ENCODE data around the gene ARNT2. TPM values are rescaled to one million over a fixed set of nuclear protein-coding genes. Genes with fewer than 3 reads are reported as not detected.

The ARNT2 gene
- total and polyA plus RNA-seq, 12 donors: 2.0 to 6.4 (median 3.5) TPM

DNA sequence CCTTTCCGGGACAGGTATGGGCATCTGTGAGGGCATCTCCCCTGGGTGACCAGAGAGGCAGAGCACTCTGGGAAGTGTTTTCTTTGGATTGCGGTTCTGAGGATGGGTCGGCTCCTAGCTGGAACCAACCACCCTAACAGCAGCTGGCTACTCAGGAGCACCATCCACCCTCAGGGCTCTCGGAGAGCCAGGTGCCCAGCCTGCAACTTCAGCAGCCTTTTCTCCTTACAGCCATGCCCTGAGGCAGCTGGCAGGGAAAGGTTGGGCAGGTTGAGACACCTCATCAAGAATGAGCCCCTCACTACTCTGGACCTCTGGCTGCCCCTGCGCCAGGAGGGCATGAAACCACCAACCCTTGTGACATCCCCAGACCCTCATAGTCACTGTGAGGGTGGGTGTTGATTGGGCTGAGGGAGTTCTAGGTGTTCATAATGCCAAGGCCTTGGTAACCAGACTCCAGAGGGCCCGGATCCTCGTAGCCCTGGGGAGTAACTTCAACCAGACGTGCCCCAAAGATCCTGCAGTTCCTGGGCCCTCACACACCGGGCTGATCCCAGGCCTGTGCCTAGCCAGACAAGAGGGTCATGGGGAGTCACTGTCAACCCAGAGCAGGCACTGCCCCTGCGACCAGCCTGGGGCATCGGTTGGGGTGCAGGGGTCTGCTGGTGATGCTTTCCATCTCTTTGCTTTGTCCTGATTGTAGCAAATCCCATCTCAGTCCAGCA, 176.5 kb downstream of the ARNT2 start:
- DNase-seq: no peak
- Histone ChIP-seq H3K27ac (no peak overlapping the region), H3K4me3 (no peak overlapping the region), H3K27me3 (no peaks in the 10 kb centered on the region), H3K9me3 (replicated peaks in 1 of 3) (no peaks in the 10 kb centered on the region), H3K4me1 (replicated peaks in 1 of 2) (peaks cover 5 to 9% of the 10 kb centered on the region in 2 donors), H3K36me3 (replicated peaks in 1 of 2) (no peaks in the 10 kb centered on the region)
- intact Hi-C loops (cut with DNase I): no loop called here
- 94 to 100% (median 97%) methylated on average over 2 to 11 of the region's 11 CpGs for WGBS, 4 donors
- TF ChIP-seq POLR2A (IDR thresholded peaks at IDR 0.05): no peak
- TF ChIP-seq, protein P1, sequence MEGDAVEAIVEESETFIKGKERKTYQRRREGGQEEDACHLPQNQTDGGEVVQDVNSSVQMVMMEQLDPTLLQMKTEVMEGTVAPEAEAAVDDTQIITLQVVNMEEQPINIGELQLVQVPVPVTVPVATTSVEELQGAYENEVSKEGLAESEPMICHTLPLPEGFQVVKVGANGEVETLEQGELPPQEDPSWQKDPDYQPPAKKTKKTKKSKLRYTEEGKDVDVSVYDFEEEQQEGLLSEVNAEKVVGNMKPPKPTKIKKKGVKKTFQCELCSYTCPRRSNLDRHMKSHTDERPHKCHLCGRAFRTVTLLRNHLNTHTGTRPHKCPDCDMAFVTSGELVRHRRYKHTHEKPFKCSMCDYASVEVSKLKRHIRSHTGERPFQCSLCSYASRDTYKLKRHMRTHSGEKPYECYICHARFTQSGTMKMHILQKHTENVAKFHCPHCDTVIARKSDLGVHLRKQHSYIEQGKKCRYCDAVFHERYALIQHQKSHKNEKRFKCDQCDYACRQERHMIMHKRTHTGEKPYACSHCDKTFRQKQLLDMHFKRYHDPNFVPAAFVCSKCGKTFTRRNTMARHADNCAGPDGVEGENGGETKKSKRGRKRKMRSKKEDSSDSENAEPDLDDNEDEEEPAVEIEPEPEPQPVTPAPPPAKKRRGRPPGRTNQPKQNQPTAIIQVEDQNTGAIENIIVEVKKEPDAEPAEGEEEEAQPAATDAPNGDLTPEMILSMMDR (IDR thresholded peaks at IDR 0.05): no peak

DNA sequence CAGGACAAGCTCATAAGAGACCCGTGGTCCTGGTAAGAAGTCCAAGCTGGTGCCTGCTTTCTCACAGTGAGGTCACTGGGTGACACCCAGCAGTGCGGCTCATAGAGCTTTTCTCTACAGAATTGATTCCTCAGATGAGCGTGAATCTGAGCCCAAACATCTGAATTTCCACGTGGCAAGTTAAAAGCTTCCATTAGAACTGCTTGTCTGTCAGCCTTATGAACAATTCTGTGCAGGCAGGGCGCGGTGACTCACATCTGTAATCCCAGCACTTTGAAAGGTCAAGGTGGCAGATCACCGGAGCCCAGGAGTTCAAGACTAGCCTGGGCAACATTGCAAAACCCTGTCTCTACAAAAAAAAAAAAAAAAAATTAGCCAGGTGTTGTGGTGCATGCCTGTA, 177.8 kb downstream of the ARNT2 start:
- WGBS, 4 donors: 32 to 100% (median 50%) methylated on average over 1 to 7 of the region's 7 CpGs
- Histone ChIP-seq H3K4me1 (replicated peaks in 1 of 2) (peaks cover 5 to 9% of the 10 kb centered on the region in 2 donors), H3K4me3 (no peak overlapping the region), H3K36me3 (replicated peaks in 1 of 2) (no peaks in the 10 kb centered on the region), H3K9me3 (replicated peaks in 1 of 3) (no peaks in the 10 kb centered on the region), H3K27ac (no peak overlapping the region), H3K27me3 (no peaks in the 10 kb centered on the region)
- peak; percentile 33 to 77 (median 67) for DNase-seq
- TF ChIP-seq, protein P1 (IDR thresholded peaks at IDR 0.05): no peak
- TF ChIP-seq POLR2A (IDR thresholded peaks at IDR 0.05): no peak
- intact Hi-C loops (cut with DNase I): no loop called here

DNA sequence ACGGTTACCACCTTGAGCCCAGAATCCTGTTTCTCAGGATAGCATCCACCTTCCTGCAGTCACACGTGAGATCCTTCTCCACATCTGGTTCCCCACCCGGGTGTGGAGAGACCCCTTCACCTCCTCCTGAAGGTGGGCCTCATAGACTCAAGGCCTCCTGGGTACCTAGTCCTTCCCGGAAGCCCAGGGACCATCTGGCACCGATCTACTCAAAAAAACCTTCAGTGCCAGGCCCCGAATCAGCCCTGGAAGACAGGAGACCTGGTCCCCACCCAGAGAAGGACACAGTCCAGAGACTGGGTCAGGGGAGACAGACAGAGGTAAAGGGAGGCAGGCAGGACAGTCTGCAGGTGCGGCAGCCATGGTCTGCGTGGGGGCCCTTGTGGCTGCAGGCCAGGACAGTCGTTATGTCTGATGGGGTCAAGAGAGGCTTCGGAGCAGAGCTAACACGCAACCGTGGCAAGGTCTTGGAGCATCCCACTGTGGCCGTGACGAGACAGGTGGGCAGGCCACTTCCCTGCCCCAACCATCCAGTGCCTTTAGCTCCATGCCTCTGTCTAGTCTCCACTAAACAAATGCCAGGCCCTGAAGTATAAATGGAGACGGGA, 178.7 kb downstream of the ARNT2 start:
- Histone ChIP-seq H3K4me1 (replicated peaks in 1 of 2) (peaks cover 5 to 9% of the 10 kb centered on the region in 2 donors), H3K9me3 (replicated peaks in 1 of 3) (no peaks in the 10 kb centered on the region), H3K27me3 (no peaks in the 10 kb centered on the region), H3K36me3 (replicated peaks in 1 of 2) (no peaks in the 10 kb centered on the region), H3K27ac (no peak overlapping the region), H3K4me3 (no peak overlapping the region)
- no peak for DNase-seq
- WGBS, 4 donors: 92 to 98% (median 96%) methylated on average over 11 to 15 of the region's 15 CpGs
- intact Hi-C loops (cut with DNase I): no loop called here
- TF ChIP-seq, protein P1 (IDR thresholded peaks at IDR 0.05): no peak
- TF ChIP-seq POLR2A (IDR thresholded peaks at IDR 0.05): no peak

DNA sequence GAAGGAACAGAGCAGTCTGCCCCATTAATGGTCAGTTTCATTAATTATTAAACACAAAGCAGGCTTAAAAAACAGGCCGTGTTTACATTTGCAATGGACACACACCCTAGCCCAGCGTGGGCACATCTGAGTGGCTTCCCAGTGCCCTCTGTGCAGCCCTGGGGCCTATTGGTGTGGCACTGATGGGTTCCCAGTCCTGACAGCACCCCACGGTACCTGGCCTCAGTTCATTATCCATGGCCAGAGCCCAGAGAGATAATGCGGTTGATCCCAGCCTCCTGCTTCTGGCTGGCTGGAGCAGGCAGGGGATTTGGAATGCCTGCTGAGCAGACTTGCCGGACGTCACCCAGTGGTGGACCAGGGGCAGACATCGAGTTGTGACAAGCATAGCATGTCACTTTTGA, 180.4 kb downstream of the ARNT2 start:
- Histone ChIP-seq H3K4me3 (no peak overlapping the region), H3K9me3 (replicated peaks in 1 of 3) (no peaks in the 10 kb centered on the region), H3K4me1 (replicated peaks in 1 of 2) (peaks cover 5 to 9% of the 10 kb centered on the region in 2 donors), H3K27me3 (no peaks in the 10 kb centered on the region), H3K36me3 (replicated peaks in 1 of 2) (no peaks in the 10 kb centered on the region), H3K27ac (no peak overlapping the region)
- intact Hi-C loops (cut with DNase I): no loop called here
- 89 to 94% (median 90%) methylated on average over 7 of the region's 7 CpGs; no CpG with 5 or more reads in 1 of the 4 donors for WGBS, 4 donors
- no peak for DNase-seq
- TF ChIP-seq POLR2A (IDR thresholded peaks at IDR 0.05): no peak
- TF ChIP-seq, protein P1 (IDR thresholded peaks at IDR 0.05): no peak
